ENCODE results near the gene SCARF2. TPM values are rescaled to one million over a fixed set of nuclear protein-coding genes. Genes with fewer than 3 reads are reported as not detected.

SCARF2 gene
- total RNA-seq, 1 donor from 2014 or later = 15.8 TPM

Other genes with a start within 250 kb of the SCARF2 start
- gene RTN4R, start 169.5 kb downstream of the SCARF2 start, total RNA-seq = 0.32 and 0.46 TPM in 2 replicates
- gene DGCR6L, start 117.8 kb downstream of the SCARF2 start, total RNA-seq = 40.2 and 43.1 TPM in 2 replicates
- gene ZNF74, start 43.7 kb downstream of the SCARF2 start, total RNA-seq = 12.7 and 13.1 TPM in 2 replicates
- gene KLHL22, start 58.0 kb upstream of the SCARF2 start, total RNA-seq = 19.1 and 21.4 TPM in 2 replicates
- 30.5 and 36.7 TPM in 2 replicates for gene MED15, start 69.8 kb upstream of the SCARF2 start, total RNA-seq

Measured in pulmonary artery endothelial cell (primary cell).